Astrocyte (in vitro differentiated cells and primary cell): ENCODE measurements around the gene RPE65.

Source experiments
- EZH2 ChIP-seq: IDR thresholded peaks from 2 replicates; pipeline ENCODE4 v1.6.1; 2012; ENCODE audit warnings: mild to moderate bottlenecking, low read length, inconsistent platforms; ENCODE audit not compliant: insufficient read depth
- TF ChIP-seq, protein P1 (sequence below): IDR thresholded peaks from 2 replicates; pipeline ENCODE4 v1.5.1; 2011; ENCODE audit warnings: low read depth, mild to moderate bottlenecking, inconsistent platforms, low read length, moderate library complexity; ENCODE audit not compliant: insufficient read depth

DNA sequence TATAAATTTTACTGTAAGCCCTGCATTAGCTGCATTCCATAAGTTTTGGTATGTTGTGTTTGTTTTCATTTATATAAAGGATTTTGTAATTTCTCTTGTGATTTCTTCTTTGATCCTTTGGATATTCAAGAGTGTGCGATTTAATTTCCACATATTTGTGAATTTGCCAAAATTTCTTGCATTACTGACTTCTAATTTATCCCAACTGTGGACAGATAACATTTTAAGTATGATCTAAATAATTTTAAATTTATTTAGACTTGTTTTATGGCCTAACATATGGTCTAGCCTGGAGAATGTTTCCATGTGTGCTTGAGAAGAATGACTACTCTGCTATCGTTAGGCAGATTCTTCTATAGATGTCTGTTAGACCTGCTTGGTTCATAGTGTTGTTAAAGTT lies 23.2 kb downstream of the RPE65 start:
- TF ChIP-seq, protein P1, sequence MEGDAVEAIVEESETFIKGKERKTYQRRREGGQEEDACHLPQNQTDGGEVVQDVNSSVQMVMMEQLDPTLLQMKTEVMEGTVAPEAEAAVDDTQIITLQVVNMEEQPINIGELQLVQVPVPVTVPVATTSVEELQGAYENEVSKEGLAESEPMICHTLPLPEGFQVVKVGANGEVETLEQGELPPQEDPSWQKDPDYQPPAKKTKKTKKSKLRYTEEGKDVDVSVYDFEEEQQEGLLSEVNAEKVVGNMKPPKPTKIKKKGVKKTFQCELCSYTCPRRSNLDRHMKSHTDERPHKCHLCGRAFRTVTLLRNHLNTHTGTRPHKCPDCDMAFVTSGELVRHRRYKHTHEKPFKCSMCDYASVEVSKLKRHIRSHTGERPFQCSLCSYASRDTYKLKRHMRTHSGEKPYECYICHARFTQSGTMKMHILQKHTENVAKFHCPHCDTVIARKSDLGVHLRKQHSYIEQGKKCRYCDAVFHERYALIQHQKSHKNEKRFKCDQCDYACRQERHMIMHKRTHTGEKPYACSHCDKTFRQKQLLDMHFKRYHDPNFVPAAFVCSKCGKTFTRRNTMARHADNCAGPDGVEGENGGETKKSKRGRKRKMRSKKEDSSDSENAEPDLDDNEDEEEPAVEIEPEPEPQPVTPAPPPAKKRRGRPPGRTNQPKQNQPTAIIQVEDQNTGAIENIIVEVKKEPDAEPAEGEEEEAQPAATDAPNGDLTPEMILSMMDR: no peak
- TF ChIP-seq EZH2: no peak
